ENCODE data around the gene NMD3.
"Not testable (repeated sequence)": the region's sequence is repeated elsewhere in the genome, so short reads cannot be mapped to it uniquely, and the experiment has no call there.

Gene NMD3

GRCh38 chr3:161282387-161282786 is 61.3 kb downstream of the NMD3 start:
- DNase-seq (ENCODE audit: low spot score) = not testable (repeated sequence)

- DNase-seq (ENCODE audit: low spot score) = no peak
These were observed 63.9 kb downstream of the NMD3 start for GRCh38 chr3:161284989-161285388.

- no peak for DNase-seq (ENCODE audit: low spot score)
These were observed 68.1 kb downstream of the NMD3 start for GRCh38 chr3:161289174-161289573.

GRCh38 chr3:161291191-161291901 is 70.2 kb downstream of the NMD3 start:
- no peak for DNase-seq (ENCODE audit: low spot score)

- no peak for DNase-seq (ENCODE audit: low spot score)
These were observed 72.3 kb downstream of the NMD3 start for GRCh38 chr3:161293381-161293780.

GRCh38 chr3:161295325-161295724 is 74.2 kb downstream of the NMD3 start:
- no peak for DNase-seq (ENCODE audit: low spot score)

GRCh38 chr3:161296814-161297213 is 75.7 kb downstream of the NMD3 start:
- no peak for DNase-seq (ENCODE audit: low spot score)

All from COLO829 (cell line).